T-helper 17 cell (primary cell): ENCODE data around the gene TRAPPC2. TPM values are rescaled to one million over a fixed set of nuclear protein-coding genes. Genes with fewer than 3 reads are reported as not detected.

Experiments
- ATAC-seq: fragments of 150-1000 bp; cut with Tn5 transposase; 2 replicates; pipeline ENCODE4 v1.10.0; 2021; ENCODE audit warnings: mild to moderate bottlenecking, moderate library complexity
- DNase-seq, 3 donors: peaks; one replicate each; pipeline versions ENCODE4 v3.0.0 to v3.0.0-alpha.2; 2020 to 2021
- H3K9me3 ChIP-seq: one replicate; pipeline ENCODE4 v1.7.0; 2013; ENCODE audit warnings: low read length, mild to moderate bottlenecking; ENCODE audit not compliant: control insufficient read depth, poor library complexity, severe bottlenecking
- H3K27ac Mint-ChIP-seq: one replicate; pipeline ENCODE4 v1.8.0; 2022; ENCODE audit warnings: mild to moderate bottlenecking, moderate library complexity, mixed read lengths
- H3K27me3 Mint-ChIP-seq: one replicate; pipeline ENCODE4 v1.8.0; 2022; ENCODE audit warnings: mixed read lengths
- H3K36me3 Mint-ChIP-seq: one replicate; pipeline ENCODE4 v1.8.0; 2022; ENCODE audit warnings: low read depth, mixed read lengths
- H3K4me1 Mint-ChIP-seq: one replicate; pipeline ENCODE4 v1.8.0; 2022; ENCODE audit warnings: mild to moderate bottlenecking, mixed read lengths
- H3K4me3 Mint-ChIP-seq: one replicate; pipeline ENCODE4 v1.8.0; 2022; ENCODE audit warnings: mild to moderate bottlenecking, moderate library complexity, mixed read lengths
- total RNA-seq, 4 donors: library from RNA in 2 of 4; stranded (reverse) in 2 of 4; gene quantifications; one replicate each; pipeline ENCODE4 v1.2.3 and lab custom pipeline; 2022 to 2026

TRAPPC2 gene
- total RNA-seq, 2 donors from 2014 or later, result 31.9 to 35.8 TPM

GRCh38 chrX:13669246-13669737 lies 65.1 kb downstream of the TRAPPC2 start:
- ATAC-seq (peak; percentile 93), DNase-seq (peak in 2 of 3 donors; percentile 17 to 39)
- peaks cover 5% of the 10 kb centered on the region for H3K36me3 Mint-ChIP-seq
- no peaks in the 10 kb centered on the region for H3K9me3 ChIP-seq
- H3K4me3 Mint-ChIP-seq, result peak overlapping the region; percentile 28
- H3K27me3 Mint-ChIP-seq, result no peaks in the 10 kb centered on the region
- H3K4me1 Mint-ChIP-seq, result peaks cover 2% of the 10 kb centered on the region
- H3K27ac Mint-ChIP-seq, result peak overlapping the region; percentile 92

GRCh38 chrX:13667919-13668318 lies 66.5 kb downstream of the TRAPPC2 start:
- Mint-ChIP-seq H3K27ac (no peak overlapping the region), H3K4me3 (no peak overlapping the region), H3K4me1 (peaks cover 2% of the 10 kb centered on the region), H3K36me3 (peaks cover 5% of the 10 kb centered on the region), H3K27me3 (no peaks in the 10 kb centered on the region)
- H3K9me3 ChIP-seq, result no peaks in the 10 kb centered on the region
- ATAC-seq, result no peak
- no peak for DNase-seq

- no peaks in the 10 kb centered on the region for H3K9me3 ChIP-seq
- Mint-ChIP-seq H3K27me3 (no peaks in the 10 kb centered on the region), H3K4me3 (no peak overlapping the region), H3K27ac (no peak overlapping the region), H3K36me3 (peaks cover 5% of the 10 kb centered on the region), H3K4me1 (peaks cover 5% of the 10 kb centered on the region)
- no peak for ATAC-seq
- DNase-seq, result no peak
Observed at GRCh38 chrX:13666836-13667235, 67.6 kb downstream of the TRAPPC2 start.

- peaks cover 3% of the 10 kb centered on the region for H3K4me1 Mint-ChIP-seq
- H3K9me3 ChIP-seq, result no peaks in the 10 kb centered on the region
- ATAC-seq, result no peak
- H3K4me3 Mint-ChIP-seq, result no peak overlapping the region
- no peak for DNase-seq
- no peaks in the 10 kb centered on the region for H3K27me3 Mint-ChIP-seq
- H3K27ac Mint-ChIP-seq, result no peak overlapping the region
- peaks cover 2% of the 10 kb centered on the region for H3K36me3 Mint-ChIP-seq
Observed at GRCh38 chrX:13664020-13664419, 70.4 kb downstream of the TRAPPC2 start.

GRCh38 chrX:13662355-13662791 lies 72.0 kb downstream of the TRAPPC2 start:
- no peak for DNase-seq
- Mint-ChIP-seq H3K27ac (peak overlapping the region; percentile 85), H3K27me3 (no peaks in the 10 kb centered on the region), H3K4me3 (peak overlapping the region; percentile 63), H3K36me3 (peaks cover 2% of the 10 kb centered on the region), H3K4me1 (peaks cover 8% of the 10 kb centered on the region)
- ATAC-seq, result peak; percentile 35
- no peaks in the 10 kb centered on the region for H3K9me3 ChIP-seq

Other genes starting within 250 kb of the TRAPPC2 start
- not detected for gene EGFL6, start 165.0 kb downstream of the TRAPPC2 start, total RNA-seq
- gene TCEANC, start 81.5 kb downstream of the TRAPPC2 start, total RNA-seq, result 1 to 10 TPM; 7.8 to 8.8 TPM
- 10 to 100 TPM; 21.8 to 34.0 TPM for gene RAB9A, start 45.5 kb downstream of the TRAPPC2 start, total RNA-seq
- 10 to 100 TPM; 54.7 to 72.1 TPM for gene OFD1, start 128 bp upstream of the TRAPPC2 start, total RNA-seq
- not detected for gene GPM6B, start 82.5 kb upstream of the TRAPPC2 start, total RNA-seq